22Rv1 (cell line): Measurements from ENCODE around the gene FHIT.
A peak's percentile ranks its signal among the peaks of the same experiment; 100 is the strongest.

Experiments
- H3K27ac ChIP-seq: fragments of 450-650 bp; 2 replicates; pipeline ENCODE4 v1.5.1; 2017
- CTCF ChIP-seq: fragments of 450-650 bp; IDR thresholded peaks from 2 replicates; pipeline ENCODE4 v1.5.1; 2017; ENCODE audit warnings: mild to moderate bottlenecking
- ZFX ChIP-seq: fragments of 450-650 bp; IDR thresholded peaks from 2 replicates; pipeline ENCODE4 v1.6.1; 2017; ENCODE audit warnings: antibody characterized with exemption, borderline replicate concordance

Gene FHIT

GRCh38 chr3:61251174-61251972, at the start of gene FHIT:
Gene FHIT (minus strand): TSS chr3:61251452.
- TF ChIP-seq CTCF = 0 out of 2 replicates have a peak, but pooled peaks have one; percentile 7
- no peak for TF ChIP-seq ZFX
- H3K27ac ChIP-seq = peak within 1 kb of the TSS; percentile 94

GRCh38 chr3:61300786-61301185, 49.5 kb upstream of the FHIT start:
- H3K27ac ChIP-seq = no peak overlapping the region
- TF ChIP-seq ZFX (no peak), CTCF (no peak)

DNA sequence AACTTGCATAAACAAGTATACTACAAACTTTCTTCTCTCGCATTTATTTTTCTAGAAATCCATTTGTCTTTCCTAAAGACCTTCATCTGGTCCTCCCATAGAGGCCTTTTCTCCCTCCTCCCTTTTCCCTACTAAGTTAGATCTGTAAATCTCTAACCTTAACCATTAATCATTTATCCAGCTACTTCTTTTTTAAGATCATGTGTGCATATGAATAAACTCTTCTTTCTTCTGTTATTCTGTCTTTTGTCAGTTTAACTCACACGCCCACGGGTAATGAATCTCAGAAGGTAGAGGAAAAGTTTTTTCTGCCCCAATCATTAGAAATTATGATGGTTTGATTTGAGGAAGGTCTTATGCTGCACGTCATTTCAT, 48.7 kb upstream of the FHIT start:
- TF ChIP-seq ZFX (no peak), CTCF (no peak)
- H3K27ac ChIP-seq = no peak overlapping the region

- TF ChIP-seq ZFX = no peak
- H3K27ac ChIP-seq = no peak overlapping the region
Measured at GRCh38 chr3:61299343-61300005, 48.2 kb upstream of the FHIT start.

DNA sequence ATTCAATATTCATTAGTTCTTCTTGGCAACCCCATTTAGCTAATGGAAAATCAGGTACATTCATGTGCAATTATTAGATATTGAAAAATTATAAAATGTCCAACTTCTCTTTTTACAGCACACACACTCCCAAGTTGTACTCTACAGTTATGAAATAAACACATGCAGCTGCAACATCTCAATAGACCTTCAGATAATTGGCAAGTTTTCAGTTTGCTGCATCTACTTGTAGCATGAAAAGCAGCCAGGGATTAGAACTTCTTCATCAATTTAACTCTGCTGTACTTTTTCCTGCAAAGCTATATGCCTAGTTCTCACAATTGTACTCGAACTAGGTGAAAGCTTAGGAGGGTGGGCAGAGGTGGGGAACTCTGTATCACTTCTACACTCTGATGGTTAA, 46.6 kb upstream of the FHIT start:
- TF ChIP-seq CTCF (no peak), ZFX (no peak)
- no peak overlapping the region for H3K27ac ChIP-seq

DNA sequence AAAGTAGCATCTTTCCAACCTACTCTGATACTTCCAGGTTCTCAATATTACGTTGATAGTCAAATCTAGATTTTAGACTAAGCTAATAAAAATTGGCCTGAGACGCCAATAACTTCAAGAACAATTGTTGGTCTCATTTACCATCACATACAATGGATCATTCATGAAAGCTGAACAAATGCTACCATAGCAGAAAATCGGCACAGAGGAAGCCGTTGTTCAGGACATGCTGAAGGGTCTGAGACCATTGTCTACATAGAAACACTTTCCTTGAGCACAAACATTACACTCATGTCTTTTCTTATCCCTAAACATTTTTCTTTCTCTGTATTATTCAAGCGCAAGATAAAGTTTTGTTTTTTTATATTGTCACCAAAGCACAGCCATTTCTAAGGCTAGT, 37.2 kb upstream of the FHIT start:
- H3K27ac ChIP-seq = no peak overlapping the region
- TF ChIP-seq ZFX (no peak), CTCF (no peak)

DNA sequence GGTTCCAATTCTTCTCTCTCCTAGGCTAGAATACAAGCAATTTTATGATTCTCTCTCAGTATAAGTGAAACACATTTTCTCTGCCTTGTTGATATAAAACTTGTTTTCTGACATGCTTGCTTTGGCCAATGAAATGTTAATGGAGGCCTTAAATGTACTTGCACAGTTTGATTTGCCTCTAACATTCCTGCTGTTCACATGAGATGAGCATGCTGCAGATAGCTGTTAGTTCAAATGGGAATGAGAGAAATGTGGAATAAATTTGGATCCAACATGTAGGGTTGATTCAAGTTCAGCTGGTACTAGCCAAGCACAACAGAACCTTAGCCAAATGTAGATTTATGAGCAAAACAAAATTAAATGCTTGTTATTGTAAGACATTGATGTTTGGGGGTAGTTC, 32.6 kb upstream of the FHIT start:
- no peak overlapping the region for H3K27ac ChIP-seq
- TF ChIP-seq CTCF (no peak), ZFX (no peak)
